HG02588 (cell line): Measurements from ENCODE around the gene PRR9.
"Not testable (repeated sequence)": the region's sequence is repeated elsewhere in the genome, so short reads cannot be mapped to it uniquely, and the experiment has no call there.

Experiments used
- ATAC-seq: cut with Tn5 transposase; IDR thresholded peaks from one replicate; pipeline ENCODE4 v1.9.1; 2021; ENCODE audit warnings: mild to moderate bottlenecking, moderate library complexity; ENCODE audit not compliant: unreplicated experiment

The PRR9 gene

DNA sequence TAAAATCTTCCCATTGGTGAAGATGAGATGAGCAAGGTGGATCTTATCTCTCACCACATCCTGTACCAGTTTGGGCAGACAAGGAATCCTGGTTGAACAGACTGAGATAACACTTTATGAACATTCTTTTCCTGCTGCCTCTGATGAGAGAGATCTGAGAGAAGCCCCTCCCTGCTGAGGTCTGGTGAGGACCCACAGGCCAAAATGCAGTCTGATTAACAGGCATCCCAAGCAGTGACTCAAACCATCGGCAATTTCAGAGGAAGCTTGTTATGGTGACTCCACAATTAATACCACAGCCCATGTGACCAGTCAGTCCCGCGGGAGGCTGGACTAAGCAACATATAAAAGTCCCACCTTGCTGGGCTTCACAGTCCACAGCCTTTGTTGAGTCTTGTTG is at the start of gene PRR9:
Gene PRR9 (plus strand): TSS at position 373 of the 400 bp plus-strand sequence. CDS start 561 bp downstream, outside the sequence.
- no peak for ATAC-seq

DNA sequence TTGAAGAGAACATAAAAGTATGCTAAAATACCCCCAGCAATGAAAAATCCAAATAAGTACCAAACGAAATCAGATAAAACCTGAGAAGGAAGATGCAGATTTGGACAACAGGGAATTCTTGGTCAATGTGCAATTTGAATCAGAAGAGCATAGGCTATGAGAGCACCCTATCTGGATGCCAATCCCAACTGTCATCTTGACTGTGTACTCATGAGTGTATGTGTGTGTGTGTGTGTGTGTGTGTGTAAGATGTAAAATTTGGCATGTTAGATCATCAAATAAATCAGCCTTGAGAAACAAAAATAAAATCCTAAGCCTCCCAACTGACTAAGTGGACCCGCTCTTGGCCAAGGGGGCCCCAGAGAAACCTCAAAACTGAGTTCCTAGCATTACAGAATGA is 48.7 kb upstream of the PRR9 start:
- no peak for ATAC-seq

GRCh38 chr1:153174624-153175023 is 42.8 kb upstream of the PRR9 start:
- no peak for ATAC-seq

DNA sequence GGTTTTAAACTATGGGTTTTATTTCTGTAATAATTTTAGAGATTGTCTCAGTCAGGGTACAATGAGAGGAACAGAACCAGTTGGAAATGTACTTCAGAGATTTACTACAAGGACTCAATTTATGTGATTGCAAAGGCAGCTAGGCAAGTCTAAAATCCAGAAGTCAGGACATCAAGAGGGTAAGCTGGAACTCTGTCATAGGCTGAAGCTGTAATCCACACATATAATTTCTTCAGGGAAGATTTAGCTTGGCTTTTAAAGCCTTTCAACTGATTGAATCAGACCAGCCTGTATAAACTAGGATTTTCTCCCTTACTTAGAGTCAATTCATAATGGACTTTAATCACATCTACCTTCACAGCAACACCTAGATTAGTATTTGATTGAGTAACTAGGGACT is 38.5 kb upstream of the PRR9 start:
- ATAC-seq, result no peak

- no peak for ATAC-seq
These were observed 36.8 kb upstream of the PRR9 start for GRCh38 chr1:153180556-153180955.

GRCh38 chr1:153188301-153188700 is 29.1 kb upstream of the PRR9 start:
- not testable (repeated sequence) for ATAC-seq

- no peak for ATAC-seq
These were observed 27.0 kb upstream of the PRR9 start for GRCh38 chr1:153190373-153190772.

DNA sequence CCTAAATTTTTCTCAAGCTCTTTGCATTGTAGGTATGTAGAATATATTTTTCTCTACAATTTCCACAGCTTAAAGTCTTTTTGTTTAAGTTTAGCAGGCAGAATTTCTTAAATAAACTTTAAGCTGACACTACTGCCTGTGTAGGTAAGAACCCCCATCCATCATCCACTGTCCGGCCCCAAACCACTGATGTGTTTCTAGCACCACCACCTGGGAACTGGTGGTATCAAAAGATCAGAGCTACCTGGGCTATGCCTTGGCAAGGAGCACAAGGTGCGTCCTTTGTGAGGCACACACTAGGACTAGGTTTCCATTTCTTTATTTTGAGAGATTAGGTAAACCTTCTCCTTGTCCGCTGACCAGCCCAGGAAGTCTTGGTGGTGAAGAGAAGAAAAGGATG is 24.7 kb upstream of the PRR9 start:
- no peak for ATAC-seq

DNA sequence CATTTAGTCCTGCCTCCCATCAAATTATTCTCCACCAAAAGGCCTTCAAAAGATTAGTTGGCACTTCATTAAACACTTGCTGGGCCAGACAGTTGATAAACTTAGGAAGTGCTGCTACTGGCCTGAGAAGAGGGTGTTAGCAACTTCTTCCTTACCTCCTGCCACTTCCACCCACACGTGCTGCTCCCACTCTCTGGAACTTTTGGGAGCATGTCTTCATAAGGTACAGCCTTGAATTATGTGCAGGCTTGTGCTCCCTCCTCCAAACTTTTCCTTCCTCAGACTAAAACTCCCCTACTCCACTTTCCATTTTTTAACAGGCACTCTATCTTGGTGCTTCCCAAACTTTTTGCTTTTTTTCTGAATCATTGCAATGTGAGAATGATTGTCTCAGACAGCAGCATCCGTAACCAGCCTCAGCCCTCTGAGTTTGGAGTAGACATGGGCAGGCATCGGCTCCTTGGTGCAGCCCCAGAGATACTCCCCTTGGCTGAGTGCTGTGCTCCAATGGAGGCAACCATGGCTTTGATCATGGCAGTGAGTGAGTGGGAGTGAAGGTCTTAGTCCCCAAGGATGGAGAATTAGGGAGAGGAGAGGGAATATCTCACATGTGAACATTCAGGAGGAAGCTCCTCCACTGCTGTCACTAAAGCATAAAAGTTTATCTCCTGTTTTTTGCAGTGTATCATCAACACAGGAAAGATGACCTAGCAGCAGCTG is 22.9 kb upstream of the PRR9 start:
- ATAC-seq, result no peak

GRCh38 chr1:153195216-153195615 is 22.2 kb upstream of the PRR9 start:
- ATAC-seq, result no peak

GRCh38 chr1:153202006-153202405 is 15.4 kb upstream of the PRR9 start:
- ATAC-seq, result no peak

GRCh38 chr1:153203130-153203529 is 14.3 kb upstream of the PRR9 start, which contains the start of gene LELP1:
TSS of gene LELP1 (plus strand) at chr1:153203430. CDS start at chr1:153204708, 1,278 bp downstream.
- no peak for ATAC-seq

DNA sequence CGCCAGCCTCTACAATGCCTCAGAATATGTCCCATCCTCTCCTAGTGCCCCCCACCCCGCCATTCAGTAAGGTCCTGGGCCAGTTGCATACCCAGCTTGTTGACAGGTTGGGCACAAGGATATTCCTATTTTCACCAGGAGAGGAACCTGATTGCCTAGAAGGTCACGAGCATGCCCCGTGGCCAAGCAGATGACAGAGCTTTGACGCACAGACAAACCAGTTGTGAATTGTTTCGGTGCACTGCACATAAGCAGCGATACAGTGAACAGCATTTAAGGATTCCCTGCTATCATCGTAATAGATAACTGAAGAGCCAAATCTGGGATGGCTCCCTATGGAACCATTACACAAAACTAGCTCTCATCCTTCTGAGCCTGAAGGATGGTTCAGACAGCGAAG is 10.8 kb upstream of the PRR9 start:
- ATAC-seq, result no peak

DNA sequence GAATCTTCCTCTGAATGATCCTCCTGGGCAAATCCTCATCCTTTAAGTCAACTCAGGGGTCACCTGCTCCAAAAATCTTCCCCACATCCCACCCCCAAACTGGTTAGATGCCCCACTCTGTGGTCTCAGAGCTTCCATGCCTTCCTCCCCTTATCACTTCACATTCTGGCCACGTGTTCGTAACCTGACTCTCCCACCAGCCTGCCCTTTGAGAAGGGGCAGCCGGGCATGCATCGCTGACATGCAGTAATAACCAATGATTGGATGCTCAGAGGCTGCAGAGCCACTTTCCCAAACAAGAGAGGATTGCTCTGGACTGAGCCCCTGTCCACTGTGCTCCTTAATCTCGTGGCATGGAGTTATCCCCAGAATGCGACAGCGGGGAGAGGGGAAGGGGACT is 7.2 kb upstream of the PRR9 start:
- ATAC-seq, result no peak

- ATAC-seq, result no peak
These were observed 5.2 kb upstream of the PRR9 start for GRCh38 chr1:153212201-153212600.

DNA sequence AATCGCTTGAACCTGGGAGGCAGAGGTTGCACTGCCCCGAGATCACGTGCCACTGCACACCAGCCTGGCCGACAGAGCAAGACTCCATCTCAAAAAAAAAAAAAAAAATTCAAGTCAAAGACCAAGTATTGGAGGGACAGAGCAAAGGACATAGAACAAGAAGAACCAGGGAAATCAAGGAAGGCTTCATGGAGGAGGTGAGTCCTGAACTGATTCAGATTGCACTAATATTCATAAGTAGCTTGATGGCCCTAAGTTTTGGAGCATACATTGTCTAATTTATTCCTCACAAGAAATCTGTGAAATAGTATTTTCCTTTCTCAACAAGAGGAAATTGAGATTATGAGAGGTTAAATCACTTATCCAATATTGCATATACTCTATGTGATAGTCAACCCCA is 3.9 kb upstream of the PRR9 start:
- no peak for ATAC-seq

DNA sequence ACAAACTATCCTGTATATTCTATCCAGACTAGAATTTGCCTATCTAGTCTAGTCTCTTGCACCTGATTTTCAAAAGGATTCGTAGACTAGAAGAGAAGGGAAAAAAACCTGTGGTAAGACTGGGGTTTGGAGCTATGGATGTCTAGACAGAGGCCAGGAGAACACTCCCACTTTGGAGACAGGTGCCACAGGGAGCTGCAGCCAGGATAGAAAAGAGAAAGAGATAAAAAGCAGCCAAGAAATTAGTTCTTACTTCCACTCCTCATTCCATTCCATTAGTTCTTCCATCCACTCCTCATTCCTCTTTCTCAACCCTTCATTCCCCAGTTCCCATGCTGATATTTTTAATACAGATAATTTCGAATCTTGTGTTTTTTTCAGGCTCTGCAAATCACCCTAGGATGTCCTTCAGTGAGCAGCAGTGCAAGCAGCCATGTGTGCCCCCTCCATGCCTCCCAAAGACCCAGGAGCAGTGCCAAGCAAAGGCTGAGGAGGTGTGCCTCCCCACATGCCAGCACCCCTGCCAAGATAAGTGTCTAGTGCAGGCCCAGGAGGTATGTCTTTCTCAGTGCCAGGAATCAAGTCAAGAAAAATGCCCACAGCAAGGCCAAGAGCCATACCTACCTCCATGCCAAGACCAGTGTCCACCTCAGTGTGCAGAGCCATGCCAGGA is 496 bp downstream of the PRR9 start:
- no peak for ATAC-seq

DNA sequence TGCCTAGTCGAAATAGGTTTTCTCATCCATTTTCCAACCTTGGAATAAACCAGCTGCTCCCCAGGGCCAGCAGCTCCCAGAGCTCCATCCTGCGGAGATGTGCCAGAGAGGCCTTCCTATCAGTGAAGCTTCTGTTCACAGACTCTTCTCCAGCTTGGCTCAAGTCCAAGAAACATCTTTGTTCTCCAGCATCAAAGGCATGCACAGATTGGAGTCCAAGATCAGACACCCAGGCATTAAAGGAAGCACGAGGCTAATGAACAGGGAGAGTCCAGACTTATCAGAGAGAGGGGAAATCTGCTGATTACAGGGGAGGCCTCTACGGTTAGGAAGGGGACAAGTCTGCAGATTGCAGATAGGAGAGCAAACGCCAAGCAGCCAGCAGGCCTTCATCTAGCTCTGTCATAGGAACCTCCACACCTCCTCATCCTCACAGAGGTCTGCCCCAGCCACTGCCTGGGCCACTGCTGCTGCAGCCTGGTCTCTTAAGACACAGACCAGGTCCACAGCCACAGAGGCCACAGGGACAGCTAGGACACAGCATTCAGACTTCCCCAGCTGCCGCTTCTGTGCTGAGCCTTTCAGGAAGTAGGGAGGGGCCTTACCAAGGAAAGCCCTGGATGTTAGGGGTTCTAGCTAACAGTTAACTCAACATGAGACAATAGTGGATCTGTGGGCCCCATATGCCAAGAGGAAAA is 3.4 kb downstream of the PRR9 start:
- no peak for ATAC-seq

DNA sequence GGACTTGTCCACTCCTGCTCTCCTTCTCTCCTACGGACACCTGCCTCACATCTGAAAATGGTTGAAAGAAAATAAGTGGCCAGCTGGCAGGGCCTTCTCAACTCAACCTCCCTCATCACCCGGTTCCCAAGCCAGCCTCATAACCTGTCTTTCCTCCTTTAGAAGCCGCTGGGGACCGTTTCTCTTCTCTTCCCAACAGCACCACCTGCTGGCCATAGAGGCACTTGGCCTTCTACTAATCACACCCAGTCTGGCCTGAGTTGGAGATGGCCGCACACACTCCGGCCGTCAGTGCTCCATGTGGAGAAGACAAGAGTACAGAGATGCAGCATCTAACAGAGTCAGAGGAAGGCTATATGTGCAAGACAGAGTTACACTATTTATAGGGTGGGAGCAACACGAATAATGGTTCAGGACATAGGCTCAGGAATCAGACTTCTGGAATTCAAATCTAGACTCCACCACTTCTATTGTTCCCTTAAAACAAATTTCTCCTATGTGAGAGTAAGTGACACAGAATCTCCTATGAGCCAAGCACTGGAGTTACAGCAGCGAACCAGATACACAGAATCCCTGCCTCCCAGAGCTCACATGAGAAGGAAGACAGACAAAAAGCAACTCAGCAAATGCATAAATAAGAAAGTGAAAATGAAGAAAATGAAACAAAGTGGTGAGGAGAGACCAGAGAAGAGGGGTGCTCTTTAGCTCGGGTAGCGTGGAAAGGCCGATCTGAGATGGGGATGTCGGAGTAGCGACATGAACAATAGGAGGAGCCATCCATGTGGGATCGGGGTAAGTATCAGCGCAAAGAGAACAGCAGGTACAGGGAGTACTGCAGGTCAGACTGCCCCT is 5.9 kb downstream of the PRR9 start:
- peak; percentile 78 for ATAC-seq

- ATAC-seq, result no peak
These were observed 10.4 kb downstream of the PRR9 start for GRCh38 chr1:153227810-153228209.

DNA sequence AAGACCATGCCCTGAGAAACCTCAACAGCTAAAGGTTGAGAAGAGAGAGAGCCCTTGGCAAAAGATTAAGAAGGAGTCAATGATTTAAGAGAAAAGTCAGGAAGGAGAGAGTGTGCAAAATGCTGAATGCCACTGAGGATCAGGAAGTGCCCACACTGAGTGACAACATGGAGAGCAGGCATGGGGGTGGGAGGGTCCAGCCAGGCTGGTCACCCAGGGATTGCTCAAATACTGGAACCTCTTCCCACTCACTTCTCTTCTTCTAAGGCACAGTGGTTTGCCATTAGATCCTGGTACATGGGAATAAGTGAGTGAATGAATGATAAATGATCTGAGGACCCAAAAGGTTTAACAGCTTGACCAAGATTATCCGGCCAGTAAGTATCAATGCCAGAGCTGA is 11.1 kb downstream of the PRR9 start:
- no peak for ATAC-seq
